Natural killer cell treated with Interleukin-12 subunit alpha and Interleukin-12 subunit beta and Interleukin-15 and Interleukin-18, amount 100 ng/mL, for 72 hours (primary cell): ENCODE data around the gene PHETA1. TPM values are rescaled to one million over a fixed set of nuclear protein-coding genes. Genes with fewer than 3 reads are reported as not detected.
"Not testable (repeated sequence)": the region's sequence is repeated elsewhere in the genome, so short reads cannot be mapped to it uniquely, and the experiment has no call there.

Experiments
- ATAC-seq, 2 donors: fragments of 150-1000 bp; cut with Tn5 transposase in 1 of 2; sonication (Bioruptor Pico), chemical (Tn5 transposase) in 1 of 2; 2 replicates each; pipeline ENCODE4 v1.10.0; 2021
- DNase-seq: peaks from one replicate; pipeline ENCODE4 v3.0.0; 2022; ENCODE audit warnings: low spot score
- H3K27ac Mint-ChIP-seq, 2 donors: 1 replicate in 1 of 2; 2 replicates in 1 of 2; pipeline ENCODE4 v1.8.0; 2022; ENCODE audit warnings: mixed read lengths in 2 of 2, mild to moderate bottlenecking in 1 of 2, moderate library complexity in 1 of 2
- H3K27me3 Mint-ChIP-seq, 2 donors: 1 replicate in 1 of 2; 2 replicates in 1 of 2; pipeline ENCODE4 v1.8.0; 2022; ENCODE audit warnings: mixed read lengths in 2 of 2
- H3K36me3 Mint-ChIP-seq: one replicate; pipeline ENCODE4 v1.8.0; 2022; ENCODE audit warnings: mixed read lengths
- H3K4me1 Mint-ChIP-seq, 2 donors: 1 replicate in 1 of 2; 2 replicates in 1 of 2; pipeline ENCODE4 v1.8.0; 2022; ENCODE audit warnings: low read depth in 2 of 2, mixed read lengths in 2 of 2, mild to moderate bottlenecking in 1 of 2
- H3K4me3 Mint-ChIP-seq: one replicate; pipeline ENCODE4 v1.8.0; 2022; ENCODE audit warnings: mixed read lengths
- H3K9me3 Mint-ChIP-seq: 2 replicates; pipeline ENCODE4 v1.8.0; 2022; ENCODE audit warnings: mixed read lengths
- total RNA-seq, 2 donors: library from RNA; stranded (reverse); gene quantifications; one replicate each; pipeline ENCODE4 v1.2.3, GENCODE V29; 2022

PHETA1 gene
- total RNA-seq, 2 donors from 2014 or later, result 2.1 to 2.2 TPM

DNA sequence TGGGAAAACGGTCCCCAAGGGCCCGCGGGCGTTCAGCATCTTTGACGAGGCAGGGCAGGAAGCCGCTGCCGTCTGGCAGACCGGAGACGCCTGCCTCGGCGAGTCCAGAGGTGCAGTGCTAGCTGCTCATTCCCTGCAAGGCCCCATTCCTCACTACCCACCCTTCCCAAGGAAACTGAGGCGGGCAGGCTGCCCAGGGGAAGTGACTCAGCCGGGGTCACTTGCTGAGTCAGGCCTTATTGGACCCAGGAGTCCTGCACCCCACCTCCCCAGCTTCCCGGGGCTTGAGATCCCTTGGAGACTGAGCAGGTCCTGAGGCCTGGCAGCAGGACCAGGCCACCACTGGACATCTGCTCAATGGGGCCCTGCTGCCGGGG lies 40.5 kb upstream of the PHETA1 start:
- DNase-seq (no peak), ATAC-seq (no peak)
- Mint-ChIP-seq H3K4me3 (peak overlapping the region; percentile 42), H3K9me3 (no peaks in the 10 kb centered on the region), H3K27me3 (peaks cover 0 to under 1% of the 10 kb centered on the region in 2 donors), H3K4me1 (peaks cover 48 to 57% of the 10 kb centered on the region in 2 donors), H3K27ac (peak overlapping the region in 1 of 2 donors; percentile 51), H3K36me3 (no peaks in the 10 kb centered on the region)

DNA sequence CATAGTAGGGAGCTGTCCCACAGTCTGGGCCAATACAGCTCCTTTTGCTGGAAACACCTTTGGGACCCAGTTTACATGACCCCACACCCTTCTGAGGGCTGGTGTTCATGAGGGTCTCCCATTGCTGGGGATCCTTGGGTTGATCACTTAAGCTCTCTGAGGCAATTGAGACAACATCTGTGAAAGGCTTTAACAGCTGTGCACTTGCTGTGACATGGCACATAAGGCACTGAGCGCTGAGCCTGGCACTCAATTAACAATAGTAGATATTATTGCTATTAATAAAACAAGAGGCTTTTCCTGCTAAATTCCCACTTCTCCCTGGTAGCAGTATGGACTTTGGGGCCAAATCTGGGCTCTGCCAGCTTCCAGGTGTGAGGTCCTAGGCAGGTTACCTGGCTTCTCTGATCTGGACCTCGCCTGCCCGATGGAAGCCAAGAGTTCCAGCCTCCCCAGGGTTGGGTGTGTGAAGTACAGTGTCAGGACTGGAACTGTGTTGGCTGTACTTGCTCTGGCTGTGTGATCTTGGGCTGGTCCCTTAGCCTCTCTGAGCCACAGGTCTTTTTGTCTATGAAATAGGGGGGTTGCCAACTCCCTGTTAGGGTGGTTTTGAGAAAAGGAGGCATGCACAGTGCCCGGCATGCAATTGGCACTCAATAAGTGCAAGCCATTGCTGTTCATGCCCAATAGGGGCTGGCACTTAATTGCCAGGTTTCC lies 39.9 kb upstream of the PHETA1 start:
- peak overlapping the region; percentile 42 for H3K4me3 Mint-ChIP-seq
- no peak for ATAC-seq
- peak overlapping the region in 1 of 2 donors; percentile 51 for H3K27ac Mint-ChIP-seq
- no peaks in the 10 kb centered on the region for H3K36me3 Mint-ChIP-seq
- H3K4me1 Mint-ChIP-seq, result peaks cover 53 to 61% of the 10 kb centered on the region in 2 donors
- H3K9me3 Mint-ChIP-seq, result no peaks in the 10 kb centered on the region
- H3K27me3 Mint-ChIP-seq, result peaks cover 0 to 6% of the 10 kb centered on the region in 2 donors
- no peak for DNase-seq

DNA sequence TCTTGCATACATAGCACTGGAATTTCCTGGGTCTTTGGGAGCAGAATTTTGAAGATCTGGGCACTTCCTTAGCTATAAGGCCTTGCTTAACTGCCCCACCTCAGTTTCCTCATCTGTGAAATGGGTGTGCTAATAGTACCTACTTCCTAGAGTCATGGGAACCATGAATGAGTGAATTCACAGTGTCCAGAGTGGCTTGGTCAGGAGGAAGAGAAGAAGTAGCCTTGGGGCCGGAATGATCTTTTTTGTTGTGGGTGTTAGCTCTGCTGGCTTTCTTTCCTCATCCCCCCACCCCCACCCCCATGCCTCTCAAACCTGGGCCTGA lies 39.2 kb upstream of the PHETA1 start:
- Mint-ChIP-seq H3K27me3 (peaks cover 0 to 6% of the 10 kb centered on the region in 2 donors), H3K4me3 (peak overlapping the region; percentile 89), H3K27ac (no peak overlapping the region), H3K36me3 (no peaks in the 10 kb centered on the region), H3K4me1 (peaks cover 52 to 60% of the 10 kb centered on the region in 2 donors), H3K9me3 (no peaks in the 10 kb centered on the region)
- ATAC-seq (no peak), DNase-seq (no peak)

DNA sequence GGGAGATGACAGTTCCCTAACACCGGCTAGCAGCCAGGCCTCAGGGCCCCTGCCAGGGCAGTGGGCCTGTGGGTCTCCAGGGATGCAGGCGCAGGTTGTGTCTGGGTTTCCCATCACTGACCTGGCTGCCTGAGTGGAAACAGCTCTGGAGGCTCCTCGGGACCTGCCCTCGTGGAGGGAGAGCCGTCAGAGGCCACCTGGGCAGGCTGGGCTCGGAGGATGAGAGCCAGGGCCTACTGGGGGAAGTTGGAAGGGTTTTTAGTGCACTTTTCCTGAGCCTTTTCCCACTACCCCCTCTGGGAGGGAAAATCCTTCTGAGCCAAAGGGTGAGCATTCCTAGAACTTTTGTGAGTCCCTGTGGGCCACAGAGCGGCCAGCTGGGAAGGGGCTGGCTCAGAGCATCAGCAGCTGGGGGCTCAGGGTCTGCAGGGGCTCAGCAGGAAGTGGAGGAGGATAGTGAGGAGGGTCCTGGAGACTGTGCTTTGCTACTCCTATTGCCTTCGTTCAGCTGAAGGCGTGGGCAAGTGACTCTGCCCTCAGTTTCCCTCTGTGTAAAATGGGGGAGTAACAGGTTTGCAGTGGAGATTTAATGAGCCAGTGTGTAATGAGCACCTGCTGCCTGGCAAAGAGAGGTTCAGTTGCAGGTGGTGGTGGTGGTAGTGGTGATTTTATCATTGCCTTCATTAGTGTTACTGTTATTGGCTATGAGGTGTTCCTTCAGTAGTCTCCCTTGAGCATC lies 38.7 kb upstream of the PHETA1 start:
- Mint-ChIP-seq H3K4me1 (peaks cover 50 to 57% of the 10 kb centered on the region in 2 donors), H3K36me3 (no peaks in the 10 kb centered on the region), H3K27ac (peak overlapping the region; percentile 66 to 87), H3K27me3 (peaks cover 0 to 6% of the 10 kb centered on the region in 2 donors), H3K9me3 (no peaks in the 10 kb centered on the region), H3K4me3 (peak overlapping the region; percentile 89)
- DNase-seq (no peak), ATAC-seq (no peak)

DNA sequence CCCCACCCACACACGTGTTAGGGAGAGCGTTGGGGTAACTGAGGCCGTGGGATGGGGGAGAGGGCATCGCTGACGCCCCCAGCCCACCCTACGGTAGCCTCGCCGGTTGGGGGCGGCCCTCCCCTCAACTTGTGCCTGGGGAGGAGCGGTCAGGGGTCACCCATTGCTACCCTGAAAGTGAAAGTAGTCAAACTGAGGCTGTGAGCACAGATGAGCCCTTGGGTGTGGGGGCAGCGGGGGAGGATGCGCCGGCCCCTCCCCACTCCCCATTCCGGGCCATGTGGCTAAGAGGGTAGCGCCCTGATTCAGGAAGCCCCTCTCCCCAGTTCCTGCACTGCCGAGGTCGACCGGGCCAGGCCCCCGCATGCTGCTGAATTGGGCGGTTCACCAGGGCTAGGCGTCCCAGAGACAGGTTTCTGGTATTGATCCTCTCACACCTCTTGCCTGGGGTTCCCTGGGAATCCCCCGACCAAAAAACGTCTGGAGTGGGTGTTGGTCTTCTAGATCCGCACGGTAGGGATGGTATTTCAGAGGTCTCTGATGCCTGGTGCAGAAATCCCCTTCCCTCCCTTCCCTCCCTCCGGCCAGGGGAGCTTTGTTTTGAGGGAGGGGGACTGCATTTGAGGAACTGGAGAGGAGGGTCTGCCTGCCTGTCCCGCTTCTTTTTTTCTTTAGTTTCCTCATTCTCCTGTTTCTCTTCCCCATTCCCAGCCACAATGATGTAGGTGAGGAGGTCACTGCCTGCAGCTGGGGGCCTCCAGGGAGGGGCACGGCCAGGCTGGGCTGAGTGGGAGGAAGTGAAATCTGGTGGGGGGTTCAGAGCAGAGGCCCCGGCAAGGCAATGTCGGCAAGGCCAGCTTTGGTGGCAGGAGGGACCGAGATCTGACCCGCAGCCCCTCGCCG lies 37.8 kb upstream of the PHETA1 start:
- ATAC-seq, result peak in 1 of 2 donors; percentile 3
- Mint-ChIP-seq H3K36me3 (no peaks in the 10 kb centered on the region), H3K4me3 (peak overlapping the region; percentile 89)

DNA sequence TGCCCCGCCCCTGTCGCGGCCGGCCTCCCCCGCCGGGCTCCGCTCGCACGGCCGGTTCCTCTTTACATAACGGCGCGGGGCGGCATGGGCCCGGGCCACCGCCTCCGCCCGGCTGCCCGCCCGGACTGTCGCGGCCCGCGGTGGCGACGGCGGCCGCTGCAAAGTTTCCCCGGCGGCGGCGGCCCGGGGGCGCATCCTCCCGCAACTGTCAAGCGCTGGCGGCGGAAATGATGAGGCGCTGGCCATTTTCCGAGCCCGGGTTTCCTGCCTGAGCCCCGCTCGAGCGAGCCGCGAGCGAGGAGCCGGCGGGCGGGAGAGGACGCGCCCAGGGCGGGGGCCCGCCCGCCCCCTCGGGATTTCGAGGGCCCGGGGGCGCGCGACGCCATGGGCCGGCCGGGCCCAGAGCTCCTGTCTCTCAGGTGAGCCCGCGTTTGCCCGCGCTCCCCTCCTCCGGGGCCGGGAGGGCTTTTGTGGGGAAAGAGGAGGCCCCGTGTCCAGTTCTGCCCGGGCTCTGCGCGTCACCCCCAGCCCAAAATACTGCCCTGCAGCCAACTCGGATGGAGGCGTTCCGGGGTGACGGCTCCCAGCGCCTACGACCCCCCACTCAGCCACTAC lies 37.1 kb upstream of the PHETA1 start, which contains the start of gene SH2B3:
Gene SH2B3 (plus strand): TSS at position 65 of the 615 bp plus-strand sequence. CDS start 12,223 bp downstream, outside the sequence.
- Mint-ChIP-seq H3K27me3 (peaks cover under 1 to 6% of the 10 kb centered on the region in 2 donors), H3K9me3 (no peaks in the 10 kb centered on the region), H3K27ac (peak within 1 kb of the TSS; percentile 66 to 87), H3K4me1 (peaks cover 36 to 47% of the 10 kb centered on the region in 2 donors), H3K36me3 (no peaks in the 10 kb centered on the region), H3K4me3 (peak within 1 kb of the TSS; percentile 89)
- DNase-seq, result peak; percentile 87
- ATAC-seq, result peak; percentile 64 to 69

More for the DNA sequence above, 37.8 kb upstream of the PHETA1 start:
- DNase-seq, result peak; percentile 78
- Mint-ChIP-seq H3K4me1 (peaks cover 41 to 50% of the 10 kb centered on the region in 2 donors), H3K9me3 (no peaks in the 10 kb centered on the region), H3K27me3 (peaks cover 0 to 6% of the 10 kb centered on the region in 2 donors), H3K27ac (peak overlapping the region; percentile 66 to 87)

DNA sequence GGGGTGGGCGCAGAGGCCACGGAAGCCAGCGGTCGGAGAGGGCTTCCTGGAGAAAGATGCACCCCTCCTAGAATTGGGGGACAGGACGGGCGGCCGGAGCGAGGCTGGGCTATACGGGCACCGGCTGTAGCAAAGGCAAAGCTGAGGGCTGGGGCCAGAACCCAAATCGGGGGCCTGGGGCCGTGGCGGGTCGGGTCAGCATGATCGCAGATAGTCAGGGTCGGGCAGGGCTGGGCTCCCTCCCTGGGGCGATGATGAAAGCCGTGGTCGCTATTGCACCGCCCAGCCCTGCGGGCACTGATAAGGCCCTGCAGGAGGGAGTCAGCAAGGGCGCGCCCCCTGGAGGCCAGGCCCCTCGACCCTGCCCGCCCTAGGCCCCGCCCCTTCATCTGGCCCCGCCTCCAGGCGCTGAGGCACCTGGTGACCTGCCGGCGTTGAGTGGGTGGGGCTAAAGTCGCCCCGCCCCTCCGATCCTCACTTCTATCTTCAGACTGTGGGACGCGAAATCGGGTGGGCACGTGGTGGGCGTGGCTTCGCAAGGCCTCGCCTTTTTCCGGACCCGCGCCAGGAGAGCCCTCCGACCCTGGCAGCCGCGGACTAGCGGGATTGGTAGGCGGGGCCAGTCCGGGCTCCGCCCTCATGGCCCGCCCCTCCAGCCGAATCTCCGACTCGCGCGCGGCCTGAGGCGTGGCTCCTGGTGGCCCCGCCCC lies 36.4 kb upstream of the PHETA1 start:
- ATAC-seq (peak; percentile 85 to 89), DNase-seq (peak; percentile 91)
- H3K36me3 Mint-ChIP-seq, result no peaks in the 10 kb centered on the region
- H3K4me3 Mint-ChIP-seq, result peak overlapping the region; percentile 80
- peaks cover 41 to 42% of the 10 kb centered on the region in 2 donors for H3K4me1 Mint-ChIP-seq
- H3K27me3 Mint-ChIP-seq, result peaks cover 7 to 8% of the 10 kb centered on the region in 2 donors
- H3K9me3 Mint-ChIP-seq, result no peaks in the 10 kb centered on the region
- peak overlapping the region; percentile 49 to 81 for H3K27ac Mint-ChIP-seq

DNA sequence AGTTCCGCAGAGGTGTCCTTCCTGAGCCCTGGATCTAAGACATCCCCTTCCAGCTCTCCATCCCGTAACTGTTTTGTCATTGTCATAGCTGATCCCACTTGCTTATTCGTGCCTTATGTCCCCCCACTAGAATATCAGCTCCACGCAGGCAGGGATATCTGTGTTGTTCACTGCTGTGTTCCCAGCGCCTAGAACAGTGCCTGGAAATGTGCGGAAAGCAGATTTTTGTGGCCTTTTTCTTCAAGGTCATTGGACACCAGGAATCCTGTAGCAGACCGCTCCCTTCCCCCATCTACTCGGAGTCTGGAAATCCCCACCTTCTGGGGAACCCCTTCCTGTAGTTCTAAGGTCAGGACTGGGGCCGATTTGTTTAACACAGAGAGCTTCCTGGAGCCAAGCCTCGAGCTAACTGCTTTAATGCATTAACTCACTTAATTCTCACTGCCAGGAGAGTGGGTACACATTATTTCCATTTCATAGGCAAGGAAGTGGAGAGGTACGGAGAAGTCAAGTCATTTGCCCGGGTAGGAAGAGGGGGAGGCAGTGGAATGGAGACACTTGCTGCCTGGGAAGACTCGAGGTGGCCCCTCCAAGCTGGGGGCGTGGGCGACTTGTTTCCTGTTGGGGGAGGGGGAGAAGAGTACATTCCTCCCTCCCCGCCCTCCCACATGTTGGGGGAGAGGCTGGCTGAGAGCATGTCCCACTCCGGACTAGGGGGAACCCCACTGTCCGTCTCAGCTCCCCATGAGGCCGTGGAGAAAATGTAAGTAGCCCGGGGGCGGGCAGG lies 35.7 kb upstream of the PHETA1 start:
- Mint-ChIP-seq H3K27ac (peak overlapping the region; percentile 49 to 81), H3K4me3 (peak overlapping the region; percentile 80), H3K4me1 (peaks cover 45 to 49% of the 10 kb centered on the region in 2 donors), H3K27me3 (peaks cover 14 to 16% of the 10 kb centered on the region in 2 donors), H3K36me3 (peaks cover 5% of the 10 kb centered on the region), H3K9me3 (no peaks in the 10 kb centered on the region)
- peak; percentile 74 for DNase-seq
- no peak for ATAC-seq

DNA sequence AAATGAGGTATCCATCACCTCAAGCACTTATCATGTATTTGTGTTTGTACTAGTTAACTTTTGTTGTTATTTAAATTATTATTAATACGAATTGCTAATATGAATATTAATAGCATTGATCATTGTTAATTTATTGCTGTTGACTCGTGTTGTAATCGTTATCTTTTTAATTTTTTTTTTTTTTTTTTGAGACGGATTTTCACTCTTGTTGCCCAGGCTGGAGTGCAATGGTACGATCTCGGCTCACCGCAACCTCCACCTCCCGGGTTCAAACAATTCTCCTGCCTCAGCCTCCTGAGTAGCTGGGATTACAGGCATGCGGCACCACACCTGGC lies 33.6 kb upstream of the PHETA1 start:
- H3K36me3 Mint-ChIP-seq, result not testable (repeated sequence)
- H3K27ac Mint-ChIP-seq, result peak overlapping the region in 1 of 2 donors; percentile 65

DNA sequence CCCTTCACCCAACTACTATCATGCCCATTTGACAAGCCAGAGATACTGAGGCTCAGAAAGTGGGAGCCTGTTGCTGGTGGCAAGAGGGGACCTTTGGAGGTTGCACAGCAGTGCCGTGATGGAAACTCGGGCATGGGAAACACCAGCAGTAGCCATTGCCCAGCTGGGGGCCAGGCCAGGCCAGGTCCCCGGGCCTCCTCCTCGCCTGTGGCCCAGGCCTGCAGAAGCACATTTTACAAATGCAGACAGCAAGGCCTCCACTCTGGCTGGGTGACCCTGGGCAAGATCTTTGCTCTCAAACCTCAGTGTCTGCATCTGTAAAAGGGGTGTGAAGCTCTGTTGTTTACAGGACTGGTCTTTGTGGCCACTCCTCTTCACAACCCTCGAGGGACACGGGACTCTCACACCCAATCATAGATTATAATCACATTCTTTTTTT lies 32.3 kb upstream of the PHETA1 start:
- ATAC-seq (no peak), DNase-seq (no peak)
- H3K27ac Mint-ChIP-seq, result no peak overlapping the region
- no peak overlapping the region for H3K4me3 Mint-ChIP-seq
- H3K9me3 Mint-ChIP-seq, result no peaks in the 10 kb centered on the region
- peaks cover 17 to 22% of the 10 kb centered on the region in 2 donors for H3K27me3 Mint-ChIP-seq
- H3K36me3 Mint-ChIP-seq, result peaks cover 7% of the 10 kb centered on the region
- peaks cover 39 to 46% of the 10 kb centered on the region in 2 donors for H3K4me1 Mint-ChIP-seq

More for the DNA sequence above, 33.6 kb upstream of the PHETA1 start:
- H3K9me3 Mint-ChIP-seq, DNase-seq, ATAC-seq: not testable (repeated sequence)
- Mint-ChIP-seq H3K27me3 (peaks cover 17 to 22% of the 10 kb centered on the region in 2 donors), H3K4me1 (peaks cover 38 to 45% of the 10 kb centered on the region in 2 donors), H3K4me3 (peak overlapping the region; percentile 77)

DNA sequence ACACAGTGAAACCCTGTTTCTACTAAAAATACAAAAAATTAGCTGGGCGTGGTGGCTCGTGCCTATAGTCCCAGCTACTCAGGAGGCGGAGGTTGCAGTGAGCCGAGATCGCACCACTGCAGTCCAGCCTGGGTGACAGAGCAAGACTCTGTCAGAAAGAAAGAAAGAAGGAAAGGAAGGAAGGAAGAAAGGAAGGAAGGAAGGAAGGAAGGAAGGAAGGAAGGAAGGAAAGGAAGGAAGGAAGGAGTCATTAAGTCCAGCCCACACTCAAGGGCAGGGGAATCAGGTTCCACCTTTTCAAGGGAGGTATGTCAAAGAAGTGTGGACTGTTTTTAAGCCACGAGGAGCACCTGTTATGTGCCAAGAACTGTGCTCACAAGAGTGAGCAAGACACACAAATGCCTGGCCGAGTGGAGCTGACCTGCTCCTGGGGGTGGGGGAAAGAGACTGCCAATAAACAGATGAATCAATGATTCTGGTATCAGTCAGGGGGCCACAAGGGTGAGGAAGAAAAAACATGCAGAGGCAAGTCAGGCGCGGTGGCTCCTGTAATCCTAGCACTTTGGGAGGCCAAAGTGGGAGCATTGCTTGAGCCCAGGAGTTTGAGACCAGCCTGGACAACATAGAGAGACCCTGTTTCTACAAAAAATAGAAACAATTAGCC lies 31.0 kb upstream of the PHETA1 start:
- not testable (repeated sequence) for H3K36me3 Mint-ChIP-seq, ATAC-seq, H3K9me3 Mint-ChIP-seq, DNase-seq
- peak overlapping the region; percentile 19 to 82 for H3K27ac Mint-ChIP-seq
- H3K27me3 Mint-ChIP-seq, result peaks cover 17 to 22% of the 10 kb centered on the region in 2 donors
- peak overlapping the region; percentile 38 for H3K4me3 Mint-ChIP-seq
- peaks cover 39 to 45% of the 10 kb centered on the region in 2 donors for H3K4me1 Mint-ChIP-seq
